ENCODE results near the gene UBALD1. TPM values are rescaled to one million over a fixed set of nuclear protein-coding genes. Genes with fewer than 3 reads are reported as not detected.

UBALD1 gene
- total RNA-seq, 1 experiment from 2014 or later: 42.1 TPM

DNA sequence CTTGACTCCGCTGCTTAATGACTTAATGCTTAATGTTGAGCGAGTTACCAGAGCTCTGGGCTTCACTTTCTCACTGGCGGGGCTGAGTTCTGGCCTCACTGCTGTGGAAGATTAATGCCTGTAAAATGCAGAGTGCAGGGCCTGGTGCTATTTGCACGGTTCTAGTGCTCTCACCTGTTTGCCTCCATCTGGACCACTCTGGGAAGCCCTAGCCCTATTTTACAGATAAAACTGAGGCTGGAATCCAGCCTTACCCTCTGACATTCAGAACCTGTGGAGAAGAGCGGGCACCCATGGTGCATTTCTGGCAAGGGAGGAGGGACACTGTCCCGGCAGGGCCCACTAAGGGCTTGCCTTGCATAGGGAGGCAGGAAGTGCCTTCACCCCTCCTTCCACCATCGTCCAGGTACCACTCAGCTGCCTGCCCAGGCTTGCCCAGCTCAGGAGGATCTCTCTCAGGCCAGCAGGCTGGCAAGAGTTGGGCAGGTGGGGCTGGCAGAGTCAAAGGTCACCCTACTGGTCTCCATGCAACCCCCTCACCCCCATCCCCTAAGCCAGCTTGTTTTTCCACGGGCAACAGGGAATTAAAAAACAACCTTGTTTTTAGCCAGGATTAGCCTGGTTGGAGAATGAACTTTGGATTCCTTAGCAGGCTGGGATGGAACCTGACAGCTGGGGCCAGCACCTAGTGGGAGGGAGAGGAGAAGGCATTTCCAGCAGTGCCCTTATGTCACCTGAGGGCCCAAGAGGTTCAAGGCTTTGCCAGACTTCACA is 4.1 kb upstream of the UBALD1 start:
- peak; percentile 43 for DNase-seq (ENCODE audit: unreplicated experiment)
- ChIA-PET CTCF (interaction anchor here (0.6 to 1.6 kb wide), 4 partner anchors 9 to 112 kb away, joined by 3 to 6 read pairs (median 4); no protein-coding TSS in a partner anchor), POLR2A (interaction anchor here (0.5 to 4.4 kb wide), 6 partner anchors 7 to 143 kb away, joined by 3 to 51 read pairs (median 3); partner anchors contain the start of genes ANKS3, DNAAF8, HMOX2 and MGRN1)
- Mint-ChIP-seq H3K4me1 (ENCODE audit: insufficient read depth, unreplicated experiment) (peaks cover 13% of the 10 kb centered on the region), H3K27ac (ENCODE audit: low read depth, unreplicated experiment) (no peak overlapping the region), H3K27me3 (ENCODE audit: insufficient read depth, unreplicated experiment) (no peaks in the 10 kb centered on the region), H3K36me3 (ENCODE audit: insufficient read depth, unreplicated experiment) (peaks cover 7% of the 10 kb centered on the region), H3K4me3 (ENCODE audit: unreplicated experiment) (no peak overlapping the region), H3K9me3 (ENCODE audit: unreplicated experiment) (no peaks in the 10 kb centered on the region)
- intact Hi-C loops (cut with micrococcal nuclease): loop anchor here (10.0 kb wide), 1 partner anchor 336 kb away; the partner anchor contains the start of gene SEC14L5
- TF ChIP-seq, protein P1, sequence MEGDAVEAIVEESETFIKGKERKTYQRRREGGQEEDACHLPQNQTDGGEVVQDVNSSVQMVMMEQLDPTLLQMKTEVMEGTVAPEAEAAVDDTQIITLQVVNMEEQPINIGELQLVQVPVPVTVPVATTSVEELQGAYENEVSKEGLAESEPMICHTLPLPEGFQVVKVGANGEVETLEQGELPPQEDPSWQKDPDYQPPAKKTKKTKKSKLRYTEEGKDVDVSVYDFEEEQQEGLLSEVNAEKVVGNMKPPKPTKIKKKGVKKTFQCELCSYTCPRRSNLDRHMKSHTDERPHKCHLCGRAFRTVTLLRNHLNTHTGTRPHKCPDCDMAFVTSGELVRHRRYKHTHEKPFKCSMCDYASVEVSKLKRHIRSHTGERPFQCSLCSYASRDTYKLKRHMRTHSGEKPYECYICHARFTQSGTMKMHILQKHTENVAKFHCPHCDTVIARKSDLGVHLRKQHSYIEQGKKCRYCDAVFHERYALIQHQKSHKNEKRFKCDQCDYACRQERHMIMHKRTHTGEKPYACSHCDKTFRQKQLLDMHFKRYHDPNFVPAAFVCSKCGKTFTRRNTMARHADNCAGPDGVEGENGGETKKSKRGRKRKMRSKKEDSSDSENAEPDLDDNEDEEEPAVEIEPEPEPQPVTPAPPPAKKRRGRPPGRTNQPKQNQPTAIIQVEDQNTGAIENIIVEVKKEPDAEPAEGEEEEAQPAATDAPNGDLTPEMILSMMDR (IDR thresholded peaks at IDR 0.05; ENCODE audit: unreplicated experiment): no peak
- BruUV-seq (replicated peaks): no TSS peak

DNA sequence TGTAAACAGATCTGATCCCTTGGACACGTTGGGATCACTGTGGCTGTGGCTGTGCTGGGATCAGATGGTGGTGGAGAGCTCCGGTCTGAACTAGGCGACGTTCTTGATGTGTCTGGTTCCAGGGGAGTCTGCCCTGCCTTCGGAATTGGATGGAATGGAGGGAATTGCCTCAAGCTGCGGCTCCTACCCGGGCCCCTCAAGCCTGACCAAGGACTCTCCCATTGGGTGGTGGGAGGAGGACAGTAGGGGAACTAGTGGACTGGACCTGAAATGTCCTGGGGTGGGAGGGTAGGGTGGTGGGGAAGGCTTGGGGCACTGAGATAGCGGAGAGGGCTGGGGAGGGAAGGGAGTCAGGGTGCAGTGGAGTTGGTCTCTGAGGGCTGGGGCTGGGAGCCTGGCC is 3.2 kb upstream of the UBALD1 start:
- ChIA-PET POLR2A (interaction anchor here (2.0 to 4.7 kb wide), 4 partner anchors 8 to 118 kb away, joined by 14 to 51 read pairs (median 24); partner anchors contain the start of gene MGRN1), CTCF (interaction anchor here (0.6 to 3.0 kb wide), 6 partner anchors 20 to 199 kb away, joined by 3 to 14 read pairs (median 4); no protein-coding TSS in a partner anchor)
- intact Hi-C loops (cut with micrococcal nuclease): loop anchor here (10.0 kb wide), 1 partner anchor 337 kb away; the partner anchor contains the start of gene SEC14L5
- DNase-seq (ENCODE audit: unreplicated experiment): no peak
- TF ChIP-seq, protein P1 (IDR thresholded peaks at IDR 0.05; ENCODE audit: unreplicated experiment): no peak
- peak overlapping the region; percentile 85 for H3K4me3 Mint-ChIP-seq (ENCODE audit: unreplicated experiment)
- H3K9me3 Mint-ChIP-seq (ENCODE audit: unreplicated experiment): no peaks in the 10 kb centered on the region
- BruUV-seq (replicated peaks): no TSS peak
- H3K4me1 Mint-ChIP-seq (ENCODE audit: insufficient read depth, unreplicated experiment): peaks cover 13% of the 10 kb centered on the region
- no peaks in the 10 kb centered on the region for H3K27me3 Mint-ChIP-seq (ENCODE audit: insufficient read depth, unreplicated experiment)
- peaks cover 7% of the 10 kb centered on the region for H3K36me3 Mint-ChIP-seq (ENCODE audit: insufficient read depth, unreplicated experiment)
- H3K27ac Mint-ChIP-seq (ENCODE audit: low read depth, unreplicated experiment): peak overlapping the region; percentile 98

DNA sequence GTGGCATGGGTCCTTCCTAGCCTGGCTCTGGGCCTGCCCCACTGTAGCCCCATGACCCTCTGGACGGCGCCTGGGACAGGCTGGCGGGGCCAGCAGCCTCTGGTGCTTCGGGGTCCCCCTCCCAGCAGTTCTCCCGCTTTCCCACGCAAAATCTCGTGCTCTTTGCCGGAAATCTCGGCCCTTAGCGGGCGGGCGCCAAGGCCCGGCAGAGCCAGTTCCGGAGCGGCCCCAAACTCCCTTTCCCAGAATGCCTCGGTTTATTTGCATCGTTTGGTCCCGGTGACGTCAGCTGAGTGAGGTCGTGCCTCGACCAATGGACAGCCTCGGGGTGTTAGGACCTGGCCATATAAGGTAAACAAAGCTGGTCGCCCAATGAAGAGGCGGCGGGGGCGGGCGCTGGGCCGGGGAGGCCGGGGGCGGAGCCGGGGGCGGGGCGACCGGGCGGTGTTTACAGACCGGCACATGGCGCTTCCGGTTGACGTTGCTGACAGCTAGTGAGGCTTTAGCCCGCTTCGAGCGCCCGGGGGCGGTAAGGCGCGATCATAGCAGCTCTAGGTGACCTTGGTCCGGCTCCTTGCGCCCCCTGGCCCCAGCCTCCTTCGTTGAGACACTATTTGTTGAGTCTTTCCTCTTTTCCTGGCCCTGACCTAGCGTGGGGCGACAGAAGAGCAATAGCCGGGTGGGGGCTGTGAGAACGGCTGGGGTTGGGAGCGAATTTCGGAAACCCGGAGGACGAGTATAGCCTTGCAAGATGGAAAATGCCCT is 1.5 kb upstream of the UBALD1 start:
- peak; percentile 100 for DNase-seq (ENCODE audit: unreplicated experiment)
- no TSS peak for BruUV-seq (replicated peaks)
- TF ChIP-seq, protein P1 (IDR thresholded peaks at IDR 0.05; ENCODE audit: unreplicated experiment): peak; percentile 33
- ChIA-PET CTCF (interaction anchor here (0.5 to 4.2 kb wide), 12 partner anchors 9 to 340 kb away, joined by 3 to 25 read pairs (median 4); partner anchors contain the start of genes CORO7 and MGRN1), POLR2A (interaction anchor here (0.6 to 4.7 kb wide), 23 partner anchors 9 to 357 kb away, joined by 3 to 51 read pairs (median 4); partner anchors contain the start of genes ANKS3, CDIP1, DNAAF8 and HMOX2)
- Mint-ChIP-seq H3K27ac (ENCODE audit: low read depth, unreplicated experiment) (peak overlapping the region; percentile 98), H3K4me1 (ENCODE audit: insufficient read depth, unreplicated experiment) (peaks cover 18% of the 10 kb centered on the region), H3K9me3 (ENCODE audit: unreplicated experiment) (no peaks in the 10 kb centered on the region), H3K4me3 (ENCODE audit: unreplicated experiment) (peak overlapping the region; percentile 85), H3K36me3 (ENCODE audit: insufficient read depth, unreplicated experiment) (peaks cover 7% of the 10 kb centered on the region), H3K27me3 (ENCODE audit: insufficient read depth, unreplicated experiment) (no peaks in the 10 kb centered on the region)
- intact Hi-C loops (cut with micrococcal nuclease): loop anchor here (1.0 to 10.0 kb wide), 2 partner anchors 110 to 339 kb away; partner anchors contain the start of gene SEC14L5
